Measurements from ENCODE around the gene PAX3.

The PAX3 gene

GRCh38 chr2:222240676-222241049 lies 58.1 kb downstream of the PAX3 start:
- DNase-seq (ENCODE audit: low read depth, low spot score), result no peak
- H3K9me3 ChIP-seq (ENCODE audit: low read depth, low read length), result no peaks in the 10 kb centered on the region
- TF ChIP-seq EZH2 (IDR thresholded peaks at IDR 0.05) (no peak), FOXP2 (optimal IDR thresholded peaks at IDR 0.05; ENCODE audit: control extremely low read depth, extremely low read length, insufficient read depth) (no peak), POLR2AphosphoS5 (IDR thresholded peaks at IDR 0.05; ENCODE audit: borderline replicate concordance, low read depth, low read length) (no peak)
- H3K4me3 ChIP-seq, result no peak overlapping the region
- no peak overlapping the region for H3K27ac ChIP-seq
- peaks cover 4% of the 10 kb centered on the region for H3K36me3 ChIP-seq (ENCODE audit: insufficient read depth, low read length)
- H3K9ac ChIP-seq (ENCODE audit: insufficient read length), result no peak overlapping the region

GRCh38 chr2:222239945-222240675 lies 58.7 kb downstream of the PAX3 start:
- TF ChIP-seq EZH2 (IDR thresholded peaks at IDR 0.05) (no peak), POLR2AphosphoS5 (IDR thresholded peaks at IDR 0.05; ENCODE audit: borderline replicate concordance, low read depth, low read length) (no peak), FOXP2 (optimal IDR thresholded peaks at IDR 0.05; ENCODE audit: control extremely low read depth, extremely low read length, insufficient read depth) (no peak)
- Histone ChIP-seq H3K4me3 (no peak overlapping the region), H3K9ac (ENCODE audit: insufficient read length) (no peak overlapping the region), H3K27ac (no peak overlapping the region), H3K36me3 (ENCODE audit: insufficient read depth, low read length) (peaks cover 4% of the 10 kb centered on the region), H3K9me3 (ENCODE audit: low read depth, low read length) (no peaks in the 10 kb centered on the region)
- no peak for DNase-seq (ENCODE audit: low read depth, low spot score)

- no peaks in the 10 kb centered on the region for H3K9me3 ChIP-seq (ENCODE audit: low read depth, low read length)
- TF ChIP-seq EZH2 (IDR thresholded peaks at IDR 0.05) (no peak), FOXP2 (optimal IDR thresholded peaks at IDR 0.05; ENCODE audit: control extremely low read depth, extremely low read length, insufficient read depth) (no peak), POLR2AphosphoS5 (IDR thresholded peaks at IDR 0.05; ENCODE audit: borderline replicate concordance, low read depth, low read length) (no peak)
- no peak overlapping the region for H3K4me3 ChIP-seq
- peaks cover 4% of the 10 kb centered on the region for H3K36me3 ChIP-seq (ENCODE audit: insufficient read depth, low read length)
- no peak overlapping the region for H3K27ac ChIP-seq
- DNase-seq (ENCODE audit: low read depth, low spot score), result no peak
- no peak overlapping the region for H3K9ac ChIP-seq (ENCODE audit: insufficient read length)
These were observed 59.7 kb downstream of the PAX3 start for GRCh38 chr2:222239091-222239490.

GRCh38 chr2:222238072-222238471 lies 60.7 kb downstream of the PAX3 start:
- Histone ChIP-seq H3K4me3 (no peak overlapping the region), H3K9ac (ENCODE audit: insufficient read length) (no peak overlapping the region), H3K9me3 (ENCODE audit: low read depth, low read length) (no peaks in the 10 kb centered on the region), H3K27ac (no peak overlapping the region), H3K36me3 (ENCODE audit: insufficient read depth, low read length) (peaks cover 4% of the 10 kb centered on the region)
- DNase-seq (ENCODE audit: low read depth, low spot score), result no peak
- TF ChIP-seq EZH2 (IDR thresholded peaks at IDR 0.05), result no peak
- TF ChIP-seq FOXP2 (optimal IDR thresholded peaks at IDR 0.05; ENCODE audit: control extremely low read depth, extremely low read length, insufficient read depth), result no peak
- TF ChIP-seq POLR2AphosphoS5 (IDR thresholded peaks at IDR 0.05; ENCODE audit: borderline replicate concordance, low read depth, low read length), result no peak

- Histone ChIP-seq H3K36me3 (ENCODE audit: insufficient read depth, low read length) (peaks cover 17% of the 10 kb centered on the region), H3K9me3 (ENCODE audit: low read depth, low read length) (no peaks in the 10 kb centered on the region), H3K4me3 (no peak overlapping the region), H3K9ac (ENCODE audit: insufficient read length) (no peak overlapping the region), H3K27ac (no peak overlapping the region)
- DNase-seq (ENCODE audit: low read depth, low spot score), result no peak
- no peak for TF ChIP-seq EZH2 (IDR thresholded peaks at IDR 0.05)
These were observed 66.0 kb downstream of the PAX3 start for GRCh38 chr2:222232839-222233238.

GRCh38 chr2:222232372-222232771 lies 66.4 kb downstream of the PAX3 start:
- peaks cover 17% of the 10 kb centered on the region for H3K36me3 ChIP-seq (ENCODE audit: insufficient read depth, low read length)
- no peaks in the 10 kb centered on the region for H3K9me3 ChIP-seq (ENCODE audit: low read depth, low read length)
- no peak for DNase-seq (ENCODE audit: low read depth, low spot score)
- H3K27ac ChIP-seq, result no peak overlapping the region
- TF ChIP-seq POLR2AphosphoS5 (IDR thresholded peaks at IDR 0.05; ENCODE audit: borderline replicate concordance, low read depth, low read length), result no peak
- TF ChIP-seq FOXP2 (optimal IDR thresholded peaks at IDR 0.05; ENCODE audit: control extremely low read depth, extremely low read length, insufficient read depth), result no peak
- TF ChIP-seq EZH2 (IDR thresholded peaks at IDR 0.05), result no peak
- no peak overlapping the region for H3K9ac ChIP-seq (ENCODE audit: insufficient read length)
- no peak overlapping the region for H3K4me3 ChIP-seq

- Histone ChIP-seq H3K9ac (ENCODE audit: insufficient read length) (no peak overlapping the region), H3K27ac (no peak overlapping the region), H3K36me3 (ENCODE audit: insufficient read depth, low read length) (peaks cover 26% of the 10 kb centered on the region), H3K4me3 (no peak overlapping the region), H3K9me3 (ENCODE audit: low read depth, low read length) (no peaks in the 10 kb centered on the region)
- TF ChIP-seq EZH2 (IDR thresholded peaks at IDR 0.05) (no peak), POLR2AphosphoS5 (IDR thresholded peaks at IDR 0.05; ENCODE audit: borderline replicate concordance, low read depth, low read length) (no peak), FOXP2 (optimal IDR thresholded peaks at IDR 0.05; ENCODE audit: control extremely low read depth, extremely low read length, insufficient read depth) (no peak)
- no peak for DNase-seq (ENCODE audit: low read depth, low spot score)
These were observed 70.7 kb downstream of the PAX3 start for GRCh38 chr2:222228054-222228453.

GRCh38 chr2:222218786-222219185 lies 80.0 kb downstream of the PAX3 start:
- TF ChIP-seq EZH2 (IDR thresholded peaks at IDR 0.05), result no peak
- no peak for TF ChIP-seq POLR2AphosphoS5 (IDR thresholded peaks at IDR 0.05; ENCODE audit: borderline replicate concordance, low read depth, low read length)
- no peak for TF ChIP-seq FOXP2 (optimal IDR thresholded peaks at IDR 0.05; ENCODE audit: control extremely low read depth, extremely low read length, insufficient read depth)
- Histone ChIP-seq H3K27ac (peak overlapping the region; percentile 90), H3K9ac (ENCODE audit: insufficient read length) (peak overlapping the region; percentile 14), H3K4me3 (peak overlapping the region; percentile 65), H3K36me3 (ENCODE audit: insufficient read depth, low read length) (no peaks in the 10 kb centered on the region; the same call in 1 of the 2 replicates), H3K9me3 (ENCODE audit: low read depth, low read length) (no peaks in the 10 kb centered on the region)
- DNase-seq (ENCODE audit: low read depth, low spot score), result no peak

- Histone ChIP-seq H3K36me3 (ENCODE audit: insufficient read depth, low read length) (no peaks in the 10 kb centered on the region; the same call in 1 of the 2 replicates), H3K9ac (ENCODE audit: insufficient read length) (no peak overlapping the region), H3K9me3 (ENCODE audit: low read depth, low read length) (no peaks in the 10 kb centered on the region), H3K27ac (peak overlapping the region; percentile 90), H3K4me3 (peak overlapping the region; percentile 65)
- TF ChIP-seq EZH2 (IDR thresholded peaks at IDR 0.05) (no peak), FOXP2 (optimal IDR thresholded peaks at IDR 0.05; ENCODE audit: control extremely low read depth, extremely low read length, insufficient read depth) (no peak), POLR2AphosphoS5 (IDR thresholded peaks at IDR 0.05; ENCODE audit: borderline replicate concordance, low read depth, low read length) (no peak)
- no peak for DNase-seq (ENCODE audit: low read depth, low spot score)
These were observed 81.1 kb downstream of the PAX3 start for GRCh38 chr2:222217712-222218111.
